ENCODE data around the gene TPO.
"Not testable (repeated sequence)": the region's sequence is repeated elsewhere in the genome, so short reads cannot be mapped to it uniquely, and the experiment has no call there.

Gene TPO

GRCh38 chr2:1567556-1568344 is 154.5 kb downstream of the TPO start:
- DNase-seq (ENCODE audit: extremely low read depth, low read depth), result no peak
- no peak for TF ChIP-seq CTCF (IDR thresholded peaks at IDR 0.05; ENCODE audit: low read depth, low read length)

GRCh38 chr2:1568345-1568668 is 155.0 kb downstream of the TPO start:
- DNase-seq (ENCODE audit: extremely low read depth, low read depth), result not testable (repeated sequence)

- no peak for DNase-seq (ENCODE audit: extremely low read depth, low read depth)
- no peak for TF ChIP-seq CTCF (IDR thresholded peaks at IDR 0.05; ENCODE audit: low read depth, low read length)
Measured at GRCh38 chr2:1569879-1570450, 156.7 kb downstream of the TPO start.

GRCh38 chr2:1571477-1572417 is 158.5 kb downstream of the TPO start:
- DNase-seq (ENCODE audit: extremely low read depth, low read depth), result no peak
- TF ChIP-seq CTCF (IDR thresholded peaks at IDR 0.05; ENCODE audit: low read depth, low read length), result no peak

GRCh38 chr2:1572638-1573037 is 159.4 kb downstream of the TPO start:
- DNase-seq (ENCODE audit: extremely low read depth, low read depth), result no peak
- no peak for TF ChIP-seq CTCF (IDR thresholded peaks at IDR 0.05; ENCODE audit: low read depth, low read length)

- DNase-seq (ENCODE audit: extremely low read depth, low read depth), result no peak
- TF ChIP-seq CTCF (IDR thresholded peaks at IDR 0.05; ENCODE audit: low read depth, low read length), result no peak
Measured at GRCh38 chr2:1577846-1578245, 164.6 kb downstream of the TPO start.

GRCh38 chr2:1581257-1581964 is 168.1 kb downstream of the TPO start:
- DNase-seq (ENCODE audit: extremely low read depth, low read depth), result not testable (repeated sequence)

All from AG09319 (cell line).